Spinal cord (tissue), 10 donors: ENCODE data around the gene LHX3. TPM values are rescaled to one million over a fixed set of nuclear protein-coding genes. Genes with fewer than 3 reads are reported as not detected.
A peak's percentile ranks its signal among the peaks of the same experiment; 100 is the strongest.

Experiments
- DNase-seq, 6 donors: peaks; one replicate each; pipeline versions ENCODE4 v3.0.0 to v3.0.0-alpha.2; 2013 to 2015; ENCODE audit warnings: low spot score in 6 of 6, low read depth in 4 of 6
- H3K27ac ChIP-seq: one replicate; pipeline ENCODE4 v1.5.1; 2013; ENCODE audit warnings: low read depth, low read length, control low read depth
- H3K27me3 ChIP-seq: one replicate; pipeline ENCODE4 v1.6.1; 2013; ENCODE audit warnings: low read length; ENCODE audit not compliant: control insufficient read depth, insufficient read depth
- H3K36me3 ChIP-seq: one replicate; pipeline ENCODE4 v1.6.1; 2013; ENCODE audit warnings: low read length; ENCODE audit not compliant: control insufficient read depth, insufficient read depth
- H3K4me1 ChIP-seq: one replicate; pipeline ENCODE4 v1.6.1; 2013; ENCODE audit warnings: low read length; ENCODE audit not compliant: control insufficient read depth, insufficient read depth
- H3K4me3 ChIP-seq: one replicate; pipeline ENCODE4 v1.5.1; 2013; ENCODE audit warnings: low read depth, low read length, control low read depth
- H3K9me3 ChIP-seq: one replicate; pipeline ENCODE4 v1.6.1; 2013; ENCODE audit warnings: low read length; ENCODE audit not compliant: control insufficient read depth, insufficient read depth
- WGBS: methylation state at CpG from one replicate; pipeline ENCODE4 v1.1.5; 2013; ENCODE audit warnings: missing lambda C conversion rate; ENCODE audit not compliant: insufficient coverage; 5-methylcytosine and 5-hydroxymethylcytosine counted together
- polyA plus RNA-seq, 2 donors: library from polyadenylated mRNA; unstranded; fragments of 120-200 nt; gene quantifications; one replicate each; pipeline ENCODE4 v1.2.1, GENCODE V29; 2013; ENCODE audit not compliant: insufficient read length in 2 of 2
- total RNA-seq, 2 donors: library from RNA; depleted of rRNA in 1 of 2; stranded (reverse); fragments of 120-200 nt in 1 of 2; fragments of >200 nt in 1 of 2; gene quantifications; one replicate each; pipeline versions ENCODE4 v1.2.3 to v1.2.4, GENCODE V29; 2013 to 2014
- donor health status: healthy.

The LHX3 gene
- total and polyA plus RNA-seq, 4 donors, result 0.50 to 2.7 (median 1.5) TPM; not detected in 1

GRCh38 chr9:136235171-136235570 is 30.2 kb upstream of the LHX3 start:
- H3K4me3 ChIP-seq, result no peak overlapping the region
- WGBS, result 95% methylated on average over 17 of the region's 17 CpGs
- H3K27ac ChIP-seq, result no peak overlapping the region

GRCh38 chr9:136234597-136234996 is 29.7 kb upstream of the LHX3 start:
- H3K36me3 ChIP-seq, result peaks cover 56% of the 10 kb centered on the region
- 95% methylated on average over 21 of the region's 21 CpGs for WGBS
- no peak overlapping the region for H3K27ac ChIP-seq
- H3K9me3 ChIP-seq, result no peaks in the 10 kb centered on the region
- no peaks in the 10 kb centered on the region for H3K27me3 ChIP-seq
- H3K4me1 ChIP-seq, result peaks cover 24% of the 10 kb centered on the region
- H3K4me3 ChIP-seq, result no peak overlapping the region
- no peak for DNase-seq

More at GRCh38 chr9:136235171-136235570, 30.2 kb upstream of the LHX3 start:
- DNase-seq, result no peak
- Histone ChIP-seq H3K4me1 (peaks cover 24% of the 10 kb centered on the region), H3K27me3 (no peaks in the 10 kb centered on the region), H3K36me3 (peaks cover 56% of the 10 kb centered on the region), H3K9me3 (no peaks in the 10 kb centered on the region)

GRCh38 chr9:136233868-136234267 is 28.9 kb upstream of the LHX3 start:
- Histone ChIP-seq H3K27ac (no peak overlapping the region), H3K27me3 (no peaks in the 10 kb centered on the region), H3K4me3 (no peak overlapping the region), H3K4me1 (peaks cover 22% of the 10 kb centered on the region), H3K36me3 (peaks cover 56% of the 10 kb centered on the region), H3K9me3 (no peaks in the 10 kb centered on the region)
- 88% methylated on average over 14 of the region's 14 CpGs for WGBS
- DNase-seq, result no peak

GRCh38 chr9:136233411-136233810 is 28.5 kb upstream of the LHX3 start:
- H3K4me1 ChIP-seq, result peaks cover 19% of the 10 kb centered on the region
- DNase-seq, result no peak
- no peaks in the 10 kb centered on the region for H3K9me3 ChIP-seq
- H3K4me3 ChIP-seq, result no peak overlapping the region
- 74% methylated on average over 13 of the region's 15 CpGs for WGBS
- no peak overlapping the region for H3K27ac ChIP-seq
- no peaks in the 10 kb centered on the region for H3K27me3 ChIP-seq
- H3K36me3 ChIP-seq, result peaks cover 56% of the 10 kb centered on the region

GRCh38 chr9:136232969-136233368 is 28.0 kb upstream of the LHX3 start:
- no peak for DNase-seq
- Histone ChIP-seq H3K27ac (no peak overlapping the region), H3K4me3 (no peak overlapping the region), H3K36me3 (peaks cover 54% of the 10 kb centered on the region), H3K4me1 (peaks cover 16% of the 10 kb centered on the region), H3K9me3 (no peaks in the 10 kb centered on the region), H3K27me3 (no peaks in the 10 kb centered on the region)
- WGBS, result 58% methylated on average over 9 of the region's 10 CpGs

- Histone ChIP-seq H3K9me3 (no peaks in the 10 kb centered on the region), H3K27me3 (no peaks in the 10 kb centered on the region), H3K27ac (no peak overlapping the region), H3K36me3 (peaks cover 47% of the 10 kb centered on the region), H3K4me1 (peaks cover 13% of the 10 kb centered on the region), H3K4me3 (no peak overlapping the region)
- 86% methylated on average over 21 of the region's 31 CpGs for WGBS
- DNase-seq, result no peak
These were observed 26.8 kb upstream of the LHX3 start for GRCh38 chr9:136231478-136232297.

GRCh38 chr9:136230773-136231172 is 25.8 kb upstream of the LHX3 start:
- Histone ChIP-seq H3K9me3 (no peaks in the 10 kb centered on the region), H3K4me1 (peaks cover 21% of the 10 kb centered on the region), H3K27ac (no peak overlapping the region), H3K4me3 (no peak overlapping the region), H3K36me3 (peaks cover 47% of the 10 kb centered on the region), H3K27me3 (no peaks in the 10 kb centered on the region)
- no peak for DNase-seq
- 93% methylated on average over 9 of the region's 9 CpGs for WGBS

- Histone ChIP-seq H3K4me1 (peaks cover 22% of the 10 kb centered on the region), H3K27ac (no peak overlapping the region), H3K4me3 (no peak overlapping the region), H3K9me3 (no peaks in the 10 kb centered on the region), H3K27me3 (no peaks in the 10 kb centered on the region), H3K36me3 (peaks cover 47% of the 10 kb centered on the region)
- no peak for DNase-seq
- 89% methylated on average over 10 of the region's 10 CpGs for WGBS
These were observed 25.4 kb upstream of the LHX3 start for GRCh38 chr9:136230365-136230764.

- H3K4me3 ChIP-seq, result no peak overlapping the region
- DNase-seq, result peak in 1 of 6 donors; percentile 65
- H3K27ac ChIP-seq, result no peak overlapping the region
- peaks cover 41% of the 10 kb centered on the region for H3K36me3 ChIP-seq
- H3K4me1 ChIP-seq, result peaks cover 22% of the 10 kb centered on the region
- 74% methylated on average over 29 of the region's 33 CpGs for WGBS
- no peaks in the 10 kb centered on the region for H3K27me3 ChIP-seq
- H3K9me3 ChIP-seq, result no peaks in the 10 kb centered on the region
These were observed 24.5 kb upstream of the LHX3 start for GRCh38 chr9:136229096-136230065.
